Cardiac muscle cell (in vitro differentiated cells and primary cell): ENCODE data around the gene OGDH. TPM values are rescaled to one million over a fixed set of nuclear protein-coding genes. Genes with fewer than 3 reads are reported as not detected.

ENCODE experiments used
- DNase-seq, 2 donors: peaks; one replicate each; pipeline versions ENCODE4 v3.0.0 to v3.0.0-alpha.2; 2010 to 2017; ENCODE audit warnings: low read depth in 1 of 2, low spot score in 1 of 2
- H3K27ac ChIP-seq: fragments of 200-600 bp; sonication (generic); 2 replicates; pipeline ENCODE4 v1.5.1; 2016
- H3K27me3 ChIP-seq: fragments of 200-600 bp; sonication (generic); 2 replicates; pipeline ENCODE4 v1.6.0; 2016; ENCODE audit warnings: control low read depth
- H3K36me3 ChIP-seq: fragments of 200-600 bp; sonication (generic); 2 replicates; pipeline ENCODE4 v1.5.1; 2016; ENCODE audit warnings: control low read depth
- H3K4me1 ChIP-seq: fragments of 200-600 bp; sonication (generic); 2 replicates; pipeline ENCODE4 v1.8.1; 2017; ENCODE audit warnings: low read depth, mild to moderate bottlenecking, mixed run types
- H3K4me3 ChIP-seq: fragments of 200-600 bp; sonication (generic); 2 replicates; pipeline ENCODE4 v1.5.1; 2016; ENCODE audit warnings: mild to moderate bottlenecking
- H3K9me3 ChIP-seq: fragments of 200-600 bp; sonication (generic); 2 replicates; pipeline ENCODE4 v1.5.1; 2017; ENCODE audit warnings: low read depth, mild to moderate bottlenecking, control low read depth
- polyA plus RNA-seq: library from polyadenylated mRNA; unstranded; fragments of >200 nt; fragmentation: Nextera tagmentation; extraction: Ambion mirVana; gene quantifications from 2 replicates; pipeline ENCODE4 v1.2.1, GENCODE V29; 2016
- total RNA-seq: library from RNA; depleted of rRNA; stranded (reverse); fragments of >200 nt; gene quantifications from 2 replicates; pipeline ENCODE4 v1.2.3, GENCODE V29; 2016
- TF ChIP-seq, protein P1 (sequence below): IDR thresholded peaks from 2 replicates; pipeline ENCODE4 v1.5.1; 2012; ENCODE audit warnings: low read depth, mild to moderate bottlenecking, low read length

OGDH gene
- total and polyA plus RNA-seq, 2 experiments from 2014 or later, result 71.9 to 111 TPM

DNA sequence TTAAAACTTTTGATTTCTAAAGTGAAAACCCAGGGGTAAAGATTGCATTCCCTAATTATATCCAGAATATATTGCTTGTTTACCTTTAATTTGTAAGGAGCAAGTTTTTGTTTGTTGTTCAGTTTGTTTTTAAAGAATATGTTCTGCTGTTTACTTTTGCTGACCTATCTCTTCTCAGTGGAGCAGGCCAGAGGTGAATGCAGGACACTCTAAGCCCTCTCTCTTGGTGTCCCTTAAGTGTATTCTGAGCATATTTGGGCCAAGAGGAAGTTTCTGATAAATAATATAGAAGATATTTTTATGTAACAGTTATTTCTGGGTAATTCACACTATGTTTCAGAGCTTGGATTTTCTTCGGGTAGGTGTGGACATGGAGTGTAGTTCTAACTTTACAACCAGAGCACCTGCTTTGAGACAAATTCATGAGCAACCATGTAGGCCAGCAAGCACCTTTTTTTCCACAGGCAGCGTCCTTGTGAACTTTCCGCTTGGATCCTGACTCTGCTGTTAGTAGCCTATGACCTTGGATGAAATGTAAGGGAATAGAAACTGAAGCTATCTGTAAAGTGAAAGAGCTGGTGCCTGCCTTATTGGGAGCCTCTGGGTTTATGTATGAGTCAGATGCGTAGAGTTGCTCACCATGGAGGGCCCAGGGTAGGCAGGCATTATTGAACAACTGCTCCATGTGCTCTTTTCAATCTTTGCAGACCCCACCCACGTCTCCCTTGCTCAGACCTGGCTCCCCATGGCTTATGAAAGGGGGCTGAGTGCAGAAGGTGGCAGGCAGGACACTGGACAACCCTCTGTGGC lies 16.1 kb downstream of the OGDH start:
- Histone ChIP-seq H3K9me3 (no peaks in the 10 kb centered on the region), H3K27ac (peak overlapping the region; percentile 54), H3K4me3 (no peak overlapping the region), H3K4me1 (peaks cover 3% of the 10 kb centered on the region), H3K36me3 (peaks cover 22% of the 10 kb centered on the region), H3K27me3 (no peaks in the 10 kb centered on the region)
- TF ChIP-seq, protein P1, sequence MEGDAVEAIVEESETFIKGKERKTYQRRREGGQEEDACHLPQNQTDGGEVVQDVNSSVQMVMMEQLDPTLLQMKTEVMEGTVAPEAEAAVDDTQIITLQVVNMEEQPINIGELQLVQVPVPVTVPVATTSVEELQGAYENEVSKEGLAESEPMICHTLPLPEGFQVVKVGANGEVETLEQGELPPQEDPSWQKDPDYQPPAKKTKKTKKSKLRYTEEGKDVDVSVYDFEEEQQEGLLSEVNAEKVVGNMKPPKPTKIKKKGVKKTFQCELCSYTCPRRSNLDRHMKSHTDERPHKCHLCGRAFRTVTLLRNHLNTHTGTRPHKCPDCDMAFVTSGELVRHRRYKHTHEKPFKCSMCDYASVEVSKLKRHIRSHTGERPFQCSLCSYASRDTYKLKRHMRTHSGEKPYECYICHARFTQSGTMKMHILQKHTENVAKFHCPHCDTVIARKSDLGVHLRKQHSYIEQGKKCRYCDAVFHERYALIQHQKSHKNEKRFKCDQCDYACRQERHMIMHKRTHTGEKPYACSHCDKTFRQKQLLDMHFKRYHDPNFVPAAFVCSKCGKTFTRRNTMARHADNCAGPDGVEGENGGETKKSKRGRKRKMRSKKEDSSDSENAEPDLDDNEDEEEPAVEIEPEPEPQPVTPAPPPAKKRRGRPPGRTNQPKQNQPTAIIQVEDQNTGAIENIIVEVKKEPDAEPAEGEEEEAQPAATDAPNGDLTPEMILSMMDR, result no peak
- DNase-seq, result no peak

DNA sequence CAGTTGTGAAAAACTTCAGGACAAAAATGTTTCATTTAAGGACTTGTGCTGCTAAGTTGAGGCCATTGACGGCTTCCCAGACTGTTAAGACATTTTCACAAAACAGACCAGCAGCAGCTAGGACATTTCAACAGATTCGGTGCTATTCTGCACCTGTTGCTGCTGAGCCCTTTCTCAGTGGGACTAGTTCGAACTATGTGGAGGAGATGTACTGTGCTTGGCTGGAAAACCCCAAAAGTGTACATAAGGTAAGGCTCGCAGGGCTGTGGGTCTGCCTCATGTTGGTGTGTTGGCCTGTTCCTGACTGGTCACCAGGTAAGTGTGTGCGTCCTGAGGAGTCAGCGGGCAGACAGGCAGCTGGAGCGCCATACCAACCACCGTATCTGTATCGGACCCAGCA lies 17.9 kb downstream of the OGDH start:
- Histone ChIP-seq H3K4me3 (no peak overlapping the region), H3K27ac (no peak overlapping the region), H3K27me3 (no peaks in the 10 kb centered on the region), H3K9me3 (no peaks in the 10 kb centered on the region), H3K4me1 (peaks cover 3% of the 10 kb centered on the region), H3K36me3 (peaks cover 22% of the 10 kb centered on the region)
- TF ChIP-seq, protein P1, result no peak
- DNase-seq, result no peak

DNA sequence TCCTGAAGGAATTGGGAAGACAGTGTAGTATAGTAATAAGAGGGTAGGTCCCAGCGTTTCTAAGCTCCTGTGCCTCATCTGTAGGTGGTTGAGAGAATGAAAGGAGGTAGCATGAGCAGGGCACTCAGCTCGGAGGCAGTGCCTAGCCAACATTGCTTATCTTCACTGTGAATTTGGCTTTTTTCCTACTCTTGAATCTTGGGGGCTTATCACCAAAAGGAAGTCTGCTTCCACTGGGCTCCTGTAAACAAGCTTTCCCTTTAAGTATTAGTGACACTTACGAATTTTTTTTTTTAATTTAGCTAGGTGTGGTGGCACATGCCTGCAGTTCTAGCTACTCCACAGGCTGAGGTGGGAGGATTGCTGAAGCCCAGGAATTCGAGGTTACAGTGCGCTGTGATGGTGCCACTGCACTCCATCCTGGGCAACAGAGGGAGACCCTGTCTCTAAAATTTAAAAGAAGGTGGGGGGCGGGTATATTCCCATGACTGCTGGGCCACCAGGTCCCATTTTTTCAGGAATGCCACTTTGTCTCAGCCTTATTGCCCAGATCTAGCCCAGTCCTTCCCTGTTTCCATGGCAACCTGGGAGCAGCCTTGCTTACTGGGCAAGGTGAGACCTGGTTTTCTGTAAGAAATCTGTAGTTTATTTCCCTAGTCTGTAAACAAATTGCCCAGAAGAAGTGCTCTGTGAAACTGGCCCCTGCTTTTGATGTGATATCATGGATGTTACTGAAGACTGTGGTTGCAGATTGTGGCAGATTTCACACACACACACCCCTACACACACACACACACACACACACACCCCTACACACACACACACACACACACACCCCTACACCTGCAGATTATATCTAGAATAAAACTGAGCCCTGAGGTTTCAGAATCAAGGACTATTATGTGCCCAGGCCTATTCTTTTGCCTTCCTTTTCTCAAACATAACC lies 19.4 kb downstream of the OGDH start:
- no peak for DNase-seq
- Histone ChIP-seq H3K4me3 (no peak overlapping the region), H3K36me3 (peaks cover 22% of the 10 kb centered on the region), H3K9me3 (no peaks in the 10 kb centered on the region), H3K27ac (no peak overlapping the region), H3K4me1 (peaks cover 3% of the 10 kb centered on the region), H3K27me3 (no peaks in the 10 kb centered on the region)
- TF ChIP-seq, protein P1, result no peak

DNA sequence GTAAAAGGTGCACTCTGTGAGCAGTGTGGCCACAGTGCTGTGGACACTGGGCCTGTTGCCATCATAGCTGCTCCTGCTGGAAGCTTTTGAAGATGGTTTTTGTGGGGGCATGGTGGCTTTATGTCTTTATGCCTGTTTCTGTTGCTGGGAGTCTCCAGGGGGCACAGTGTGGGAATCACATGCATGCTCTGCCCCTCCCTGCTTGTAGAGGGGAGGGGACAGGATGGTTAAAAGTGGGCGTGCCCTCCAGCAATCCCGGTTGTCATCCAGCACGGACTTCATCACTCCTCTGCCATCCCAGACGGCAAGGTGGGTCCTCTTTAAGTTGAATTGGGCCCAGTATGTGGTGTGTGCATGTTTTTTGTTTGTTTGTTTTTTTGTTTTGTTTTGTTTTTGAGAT lies 20.2 kb downstream of the OGDH start:
- peaks cover 11% of the 10 kb centered on the region for H3K4me1 ChIP-seq
- TF ChIP-seq, protein P1, result no peak
- DNase-seq, result no peak
- H3K36me3 ChIP-seq, result peaks cover 22% of the 10 kb centered on the region
- H3K27me3 ChIP-seq, result no peaks in the 10 kb centered on the region
- no peak overlapping the region for H3K27ac ChIP-seq
- no peaks in the 10 kb centered on the region for H3K9me3 ChIP-seq
- no peak overlapping the region for H3K4me3 ChIP-seq

DNA sequence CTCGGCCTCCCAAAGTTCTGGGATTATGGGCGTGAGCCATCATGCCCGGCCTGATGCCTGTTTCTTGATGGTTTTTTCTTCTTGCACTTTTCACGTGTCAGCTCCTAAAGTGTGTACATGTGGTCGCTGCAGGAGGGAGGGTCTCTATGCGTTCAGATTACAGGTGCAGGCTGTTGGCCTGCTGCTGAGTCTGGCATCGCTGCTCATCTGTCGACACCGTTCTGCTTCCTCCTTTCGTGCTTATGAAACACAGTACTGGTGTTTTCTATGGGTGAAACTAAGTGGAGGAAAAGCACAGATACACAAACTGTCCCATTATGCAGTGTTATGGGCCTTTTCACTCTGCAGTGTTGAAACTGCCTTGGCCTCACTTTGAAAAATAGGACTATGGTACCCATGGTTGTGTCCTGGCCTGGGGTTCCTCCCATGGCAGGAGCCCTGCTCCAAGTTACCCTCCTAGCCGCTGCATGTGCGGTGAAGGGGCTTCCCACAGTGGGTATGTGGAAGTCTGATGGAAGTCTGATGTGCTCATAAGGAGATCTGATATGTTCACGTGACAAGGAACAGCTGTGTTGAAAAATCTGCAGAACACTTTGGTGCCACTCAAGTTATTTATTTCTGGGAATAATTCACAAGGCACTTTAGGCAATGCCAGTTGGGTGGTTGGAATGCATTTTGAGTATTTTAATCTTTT lies 23.5 kb downstream of the OGDH start:
- TF ChIP-seq, protein P1, result no peak
- DNase-seq, result peak in 1 of 2 donors; percentile 27
- peaks cover 15% of the 10 kb centered on the region for H3K4me1 ChIP-seq
- peaks cover 19% of the 10 kb centered on the region for H3K36me3 ChIP-seq
- H3K27ac ChIP-seq, result peak overlapping the region; percentile 11
- no peaks in the 10 kb centered on the region for H3K9me3 ChIP-seq
- H3K4me3 ChIP-seq, result no peak overlapping the region
- no peaks in the 10 kb centered on the region for H3K27me3 ChIP-seq
